Stimulated activated CD8-positive, alpha-beta memory T cell treated with anti-CD3 and anti-CD28 coated beads, Interleukin-4, amount 100 ng/mL, for 1 hour (primary cell): ENCODE results near the gene ACIN1.
A peak's percentile ranks its signal among the peaks of the same experiment; 100 is the strongest.
"Not testable (repeated sequence)": the region's sequence is repeated elsewhere in the genome, so short reads cannot be mapped to it uniquely, and the experiment has no call there.

Source experiments
- DNase-seq, 2 donors: peaks; one replicate each; pipeline ENCODE4 v3.0.0-alpha.2; 2020; ENCODE audit warnings: low read depth in 2 of 2, low spot score in 1 of 2

The ACIN1 gene

GRCh38 chr14:23125011-23125410 is 30.1 kb upstream of the ACIN1 start:
- DNase-seq, result no peak

- DNase-seq, result no peak
Observed at GRCh38 chr14:23124337-23124954, 29.5 kb upstream of the ACIN1 start.

- DNase-seq, result no peak
Observed at GRCh38 chr14:23123419-23123818, 28.5 kb upstream of the ACIN1 start.

- no peak for DNase-seq
Observed at GRCh38 chr14:23122086-23122485, 27.1 kb upstream of the ACIN1 start.

- no peak for DNase-seq
Observed at GRCh38 chr14:23121361-23121771, 26.4 kb upstream of the ACIN1 start.

- DNase-seq, result peak; percentile 47 to 55
Observed at GRCh38 chr14:23120541-23121251, 25.8 kb upstream of the ACIN1 start.

- no peak for DNase-seq
Observed at GRCh38 chr14:23119363-23120327, 24.7 kb upstream of the ACIN1 start.

- DNase-seq, result no peak
Observed at GRCh38 chr14:23118506-23119362, 23.8 kb upstream of the ACIN1 start, which contains the start of gene CEBPE. Gene CEBPE (minus strand): TSS chr14:23119255. CDS start chr14:23119091, 164 bp downstream.

- DNase-seq, result no peak
Observed at GRCh38 chr14:23117371-23118020, 22.6 kb upstream of the ACIN1 start.

- DNase-seq, result no peak
Observed at GRCh38 chr14:23115918-23116317, 21.0 kb upstream of the ACIN1 start.

- no peak for DNase-seq
Observed at GRCh38 chr14:23115039-23115731, 20.2 kb upstream of the ACIN1 start.

- DNase-seq, result no peak
Observed at GRCh38 chr14:23114669-23115038, 19.7 kb upstream of the ACIN1 start.

GRCh38 chr14:23114120-23114458 is 19.2 kb upstream of the ACIN1 start:
- DNase-seq, result no peak

- no peak for DNase-seq
Observed at GRCh38 chr14:23113431-23114119, 18.6 kb upstream of the ACIN1 start.

GRCh38 chr14:23112359-23113178 is 17.6 kb upstream of the ACIN1 start:
- DNase-seq, result no peak

- DNase-seq, result no peak
Observed at GRCh38 chr14:23110579-23111365, 15.8 kb upstream of the ACIN1 start.

GRCh38 chr14:23109769-23110168 is 14.8 kb upstream of the ACIN1 start:
- DNase-seq, result no peak

GRCh38 chr14:23108169-23108568 is 13.2 kb upstream of the ACIN1 start:
- DNase-seq, result not testable (repeated sequence)
